K562 (cell line): ENCODE measurements around the gene KNL1. TPM values are rescaled to one million over a fixed set of nuclear protein-coding genes. Genes with fewer than 3 reads are reported as not detected.

Source experiments
- ADNP ChIP-seq: fragments of 200-800 bp; sonication (Bioruptor generic); IDR thresholded peaks from 2 replicates; pipeline ENCODE4 v1.6.1; 2016; ENCODE audit warnings: missing genetic modification characterization, missing compliant biosample characterization
- ATF6 ChIP-seq: sonication (generic); formaldehyde crosslinking; IDR thresholded peaks from 2 replicates; pipeline ENCODE4 v1.4.0; 2020; ENCODE audit warnings: mild to moderate bottlenecking, missing genetic modification reagents
- MAX ChIP-seq: sonication (generic); formaldehyde crosslinking; IDR thresholded peaks from 2 replicates; pipeline ENCODE4 v1.9.0; 2022; ENCODE audit warnings: mild to moderate bottlenecking, missing genetic modification reagents
- NFXL1 ChIP-seq: fragments of 450-650 bp; formaldehyde crosslinking; IDR thresholded peaks from 2 replicates; pipeline ENCODE4 v1.4.0; 2021; ENCODE audit warnings: mild to moderate bottlenecking
- RBBP5 ChIP-seq: fragments of 200-600 bp; sonication (generic); IDR thresholded peaks from 2 replicates; pipeline ENCODE4 v1.6.1; 2012; ENCODE audit warnings: borderline replicate concordance, mild to moderate bottlenecking, low read length, control low read depth, inconsistent platforms; ENCODE audit not compliant: insufficient read depth, poor library complexity, severe bottlenecking
- RERE ChIP-seq: sonication (generic); formaldehyde crosslinking; IDR thresholded peaks from 2 replicates; pipeline ENCODE4 v1.8.0; 2023; ENCODE audit warnings: missing genetic modification reagents, mild to moderate bottlenecking, borderline replicate concordance
- SAFB2 ChIP-seq: fragments of 200-400 bp; formaldehyde crosslinking; IDR thresholded peaks from 2 replicates; pipeline ENCODE4 v1.6.1; 2018; ENCODE audit warnings: borderline replicate concordance, low read length, low read depth, moderate library complexity; ENCODE audit not compliant: severe bottlenecking
- SRSF3 ChIP-seq: fragments of 200-400 bp; formaldehyde crosslinking; IDR thresholded peaks from 2 replicates; pipeline ENCODE4 v1.6.1; 2016; ENCODE audit warnings: mild to moderate bottlenecking, low read length, moderate library complexity; ENCODE audit not compliant: insufficient read depth
- YY1 ChIP-seq, 3 experiments: IDR thresholded peaks; 2 replicates each; pipeline ENCODE4 v1.6.1; 2011; ENCODE audit warnings: low read length in 2 of 3, mild to moderate bottlenecking in 2 of 3, moderate library complexity in 2 of 3, borderline replicate concordance in 1 of 3, control low read depth in 1 of 3, low read depth in 1 of 3; ENCODE audit not compliant: insufficient read depth in 3 of 3, insufficient replicate concordance in 2 of 3, control insufficient read depth in 1 of 3, insufficient read length in 1 of 3; ENCODE audit errors: extremely low read depth in 1 of 3
- ZFP36 ChIP-seq: fragments of 150-350 bp; IDR thresholded peaks from 2 replicates; pipeline ENCODE4 v1.6.1; 2018; ENCODE audit warnings: low read length, low read depth; ENCODE audit not compliant: partially characterized antibody
- ZFP91 ChIP-seq: sonication (generic); formaldehyde crosslinking; IDR thresholded peaks from 2 replicates; pipeline ENCODE4 v1.8.0; 2022; ENCODE audit warnings: mild to moderate bottlenecking, missing genetic modification reagents
- polyA plus RNA-seq, 8 experiments: library from polyadenylated mRNA; depleted of rRNA in 4 of 8; stranded (reverse) in 5 of 8; unstranded in 3 of 8; fragments of >200 nt; fragmentation: Nextera tagmentation in 2 of 8; fragmentation: Illumina TruSeq in 1 of 8; extraction: Ambion mirVana in 2 of 8; extraction: Trizol in 1 of 8; gene quantifications; 2 replicates each; pipeline versions ENCODE4 v1.2.1 to v1.2.3, GENCODE V29; 2011 to 2014; ENCODE audit warnings: inconsistent platforms in 1 of 8, missing spikeins in 1 of 8
- total RNA-seq, 7 experiments: library from RNA; depleted of rRNA in 6 of 7; stranded (reverse); fragments of >200 nt in 6 of 7; fragmentation: Illumina TruSeq in 2 of 7; extraction: Trizol in 2 of 7; gene quantifications; 2 replicates each; pipeline versions ENCODE4 v1.2.1 to v1.2.3, GENCODE V29; 2011 to 2021; ENCODE audit warnings: low replicate concordance in 1 of 7

Gene KNL1
- total and polyA plus RNA-seq, 9 of the 15 experiments (the other 6 are each of a cell fraction or from before 2014, with no cell fraction given) = 14.5 to 65.4 (median 34.6) TPM

GRCh38 chr15:40694688-40695468, 100.8 kb downstream of the KNL1 start, which contains the start of gene RAD51 (continued):
- no peak for TF ChIP-seq RERE (CRISPR knock-in tag)
- no peak for TF ChIP-seq ATF6
- no peak for TF ChIP-seq ZFP91 (CRISPR knock-in tag)
- TF ChIP-seq NFXL1 (CRISPR knock-in tag) = no peak
- no peak for TF ChIP-seq SAFB2
- no peak for TF ChIP-seq ZFP36
- peak; percentile 87 for TF ChIP-seq MAX (CRISPR knock-in tag)
- TF ChIP-seq SRSF3 = 0 out of 2 replicates have a peak, but pooled peaks have one; percentile 60
- TF ChIP-seq RBBP5 = peak; percentile 64
- no peak for TF ChIP-seq ADNP (tag)
- TF ChIP-seq YY1 (IDR thresholded peaks at IDR 0.05; ENCODE audit: borderline replicate concordance in 1 of 3, control insufficient read depth in 1 of 3, extremely low read depth in 1 of 3, insufficient read depth in 3 of 3, insufficient read length in 1 of 3, insufficient replicate concordance in 2 of 3, low read depth in 1 of 3, low read length in 2 of 3) = peak in 1 of 3 experiments; percentile 22
